GM12864 (cell line): ENCODE results near the gene WFS1.

ENCODE experiments used
- DNase-seq: peaks from one replicate; pipeline ENCODE4 v3.0.0-alpha.2; 2011; ENCODE audit warnings: low read depth
- H3K4me3 ChIP-seq: 2 replicates; pipeline ENCODE4 v1.5.1; 2011; ENCODE audit warnings: mild to moderate bottlenecking, low read depth, low read length, control low read depth
- TF ChIP-seq, protein P1 (sequence below): IDR thresholded peaks from 2 replicates; pipeline ENCODE4 v1.5.1; 2011; ENCODE audit warnings: low read depth, mild to moderate bottlenecking, moderate library complexity, low read length, control low read depth, inconsistent platforms; ENCODE audit errors: missing control alignments

Gene WFS1

DNA sequence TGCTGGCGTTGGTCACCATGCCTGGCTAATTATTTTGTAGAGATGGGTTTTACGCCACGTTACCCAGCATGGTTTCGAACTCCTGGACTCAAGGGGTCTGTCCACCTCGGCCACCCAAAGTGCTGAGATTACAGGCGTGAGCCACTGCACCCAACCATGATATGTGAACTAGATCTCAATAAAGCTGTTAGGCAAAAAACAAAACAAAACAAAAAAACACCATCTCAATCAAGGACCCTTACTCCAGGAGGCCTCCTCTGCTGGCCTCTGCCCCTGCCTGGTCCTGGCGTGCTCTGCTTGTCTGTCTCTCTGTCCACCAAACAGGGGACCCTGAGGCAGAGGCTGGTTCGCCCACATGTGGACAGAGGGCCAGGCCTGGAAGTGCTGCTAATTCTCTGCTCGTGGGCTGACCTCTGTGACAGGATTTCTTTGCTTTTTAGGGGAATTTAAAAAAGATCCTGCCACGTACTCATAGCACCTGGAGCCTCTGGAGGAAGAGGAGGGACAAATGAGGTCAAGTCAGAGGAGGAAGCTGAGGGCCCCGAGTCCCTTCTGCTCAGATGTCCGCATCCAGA is 32.7 kb upstream of the WFS1 start:
- TF ChIP-seq, protein P1, sequence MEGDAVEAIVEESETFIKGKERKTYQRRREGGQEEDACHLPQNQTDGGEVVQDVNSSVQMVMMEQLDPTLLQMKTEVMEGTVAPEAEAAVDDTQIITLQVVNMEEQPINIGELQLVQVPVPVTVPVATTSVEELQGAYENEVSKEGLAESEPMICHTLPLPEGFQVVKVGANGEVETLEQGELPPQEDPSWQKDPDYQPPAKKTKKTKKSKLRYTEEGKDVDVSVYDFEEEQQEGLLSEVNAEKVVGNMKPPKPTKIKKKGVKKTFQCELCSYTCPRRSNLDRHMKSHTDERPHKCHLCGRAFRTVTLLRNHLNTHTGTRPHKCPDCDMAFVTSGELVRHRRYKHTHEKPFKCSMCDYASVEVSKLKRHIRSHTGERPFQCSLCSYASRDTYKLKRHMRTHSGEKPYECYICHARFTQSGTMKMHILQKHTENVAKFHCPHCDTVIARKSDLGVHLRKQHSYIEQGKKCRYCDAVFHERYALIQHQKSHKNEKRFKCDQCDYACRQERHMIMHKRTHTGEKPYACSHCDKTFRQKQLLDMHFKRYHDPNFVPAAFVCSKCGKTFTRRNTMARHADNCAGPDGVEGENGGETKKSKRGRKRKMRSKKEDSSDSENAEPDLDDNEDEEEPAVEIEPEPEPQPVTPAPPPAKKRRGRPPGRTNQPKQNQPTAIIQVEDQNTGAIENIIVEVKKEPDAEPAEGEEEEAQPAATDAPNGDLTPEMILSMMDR, result no peak
- DNase-seq, result no peak
- H3K4me3 ChIP-seq, result no peak overlapping the region

DNA sequence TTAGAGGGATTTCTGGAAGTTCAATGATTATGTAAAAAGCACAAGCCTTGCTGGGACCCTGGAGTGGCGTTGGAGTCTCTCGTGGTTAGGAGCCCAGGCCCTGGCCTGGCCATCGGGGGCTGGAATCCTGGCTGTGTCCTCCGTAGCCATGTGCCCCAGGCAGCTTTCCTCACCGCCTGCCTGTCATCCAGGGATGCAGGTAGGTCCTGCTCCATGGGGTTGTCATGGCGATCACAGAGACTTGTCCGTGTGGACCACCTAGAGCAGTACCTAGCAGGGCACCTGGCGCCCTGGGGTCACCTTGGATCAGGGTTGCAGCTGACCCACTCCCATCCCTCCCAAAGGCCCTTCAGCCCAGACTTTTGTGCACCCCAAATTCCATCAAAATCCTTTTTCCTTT is 30.2 kb upstream of the WFS1 start:
- no peak for DNase-seq

DNA sequence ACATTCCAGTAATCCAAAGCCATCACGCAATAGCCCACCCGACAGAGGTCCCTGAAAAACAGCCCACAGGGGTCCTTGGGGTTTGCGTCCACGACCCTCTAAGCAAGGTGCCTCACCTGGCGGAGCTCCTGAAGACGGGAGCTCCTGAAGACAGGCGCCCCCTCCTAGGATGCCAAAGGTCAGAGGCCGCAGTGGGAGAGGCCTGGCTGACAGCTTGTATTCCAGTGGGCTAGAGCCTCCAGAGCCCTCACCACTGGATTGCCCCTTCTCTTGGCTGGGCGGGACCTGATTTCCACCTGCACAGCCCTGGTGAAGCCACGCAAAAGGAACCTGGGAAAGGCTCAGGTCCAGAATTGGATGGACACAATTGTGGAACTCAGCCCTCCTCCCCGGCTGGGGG is 29.7 kb upstream of the WFS1 start:
- no peak overlapping the region for H3K4me3 ChIP-seq

More for the DNA sequence above, 30.2 kb upstream of the WFS1 start:
- H3K4me3 ChIP-seq, result no peak overlapping the region
- TF ChIP-seq, protein P1, result no peak

DNA sequence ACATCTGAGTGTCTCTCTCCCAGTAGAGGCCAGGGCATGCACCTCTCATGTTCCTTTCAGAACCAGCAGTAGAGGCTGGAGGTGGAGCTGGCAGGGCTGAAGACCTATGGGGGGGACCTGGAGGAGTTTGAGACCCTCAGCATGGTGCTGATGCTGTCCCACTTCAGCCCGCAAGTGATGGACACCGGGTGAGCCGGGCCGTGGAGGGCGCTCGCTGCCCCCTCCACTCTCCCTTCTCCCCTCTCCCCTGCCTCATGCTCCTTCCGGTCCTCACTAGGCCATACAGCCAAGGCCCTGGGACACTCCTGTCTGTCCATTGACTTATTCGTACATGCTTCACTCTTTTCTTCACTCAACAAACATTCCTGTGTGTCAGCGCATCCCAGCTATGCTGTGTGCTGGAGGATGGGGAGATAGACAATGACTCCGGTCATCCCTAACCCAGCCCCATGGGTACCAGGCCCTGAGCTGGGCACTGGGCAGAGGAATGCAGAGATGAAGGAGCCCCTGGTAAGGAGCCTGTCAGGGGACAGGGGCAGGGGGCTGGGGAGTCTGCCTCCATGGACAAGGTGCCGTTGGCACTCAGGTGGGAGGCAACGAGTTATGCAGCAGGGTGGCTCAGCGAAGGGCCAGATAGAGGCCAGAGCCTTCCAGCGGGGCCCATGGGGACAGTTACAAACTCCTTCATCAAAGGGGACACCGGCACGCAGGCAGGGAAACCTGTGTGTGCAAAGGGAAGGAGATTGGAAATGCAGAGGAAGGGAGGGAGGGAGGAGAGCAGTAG is 28.4 kb upstream of the WFS1 start:
- TF ChIP-seq, protein P1, result no peak
- no peak overlapping the region for H3K4me3 ChIP-seq
- DNase-seq, result no peak

More for the DNA sequence above, 29.7 kb upstream of the WFS1 start:
- DNase-seq, result no peak
- TF ChIP-seq, protein P1, result no peak

DNA sequence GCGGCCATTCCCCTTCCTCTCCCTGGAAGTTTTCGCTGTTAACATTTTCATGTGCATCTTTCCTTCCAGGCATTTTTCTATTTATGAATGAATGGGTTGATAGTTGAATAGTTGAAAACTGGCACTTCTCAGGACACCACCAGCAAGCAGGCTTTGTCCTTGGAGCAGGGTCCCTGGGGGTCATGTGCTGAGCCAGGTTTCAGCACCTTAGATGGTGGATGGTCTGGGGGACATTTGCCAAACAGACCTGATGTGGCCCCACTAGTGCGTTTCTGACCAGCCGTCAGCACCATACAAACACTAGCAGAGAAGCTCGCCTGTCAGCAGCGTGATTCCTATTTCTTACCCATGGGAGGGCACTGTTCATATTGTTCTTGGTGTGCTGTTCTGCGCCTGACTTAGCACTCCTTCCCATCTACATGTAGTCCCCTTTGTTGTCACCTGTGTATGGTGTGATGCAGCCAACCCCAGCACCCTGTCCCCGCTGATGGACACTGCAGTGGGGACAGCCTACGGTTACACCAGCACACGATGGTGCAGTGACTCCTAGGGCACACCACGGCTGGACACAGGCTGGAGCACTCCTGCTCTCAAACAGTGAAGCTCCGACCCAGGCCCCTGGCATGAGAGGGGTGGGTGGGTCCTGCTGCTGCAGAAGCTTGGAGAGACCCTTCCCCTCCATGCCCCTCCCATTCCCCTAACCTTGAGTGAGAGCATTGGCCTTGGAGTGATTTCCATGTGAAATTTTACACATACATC is 27.2 kb upstream of the WFS1 start:
- no peak overlapping the region for H3K4me3 ChIP-seq
- DNase-seq, result no peak
- TF ChIP-seq, protein P1, result no peak

DNA sequence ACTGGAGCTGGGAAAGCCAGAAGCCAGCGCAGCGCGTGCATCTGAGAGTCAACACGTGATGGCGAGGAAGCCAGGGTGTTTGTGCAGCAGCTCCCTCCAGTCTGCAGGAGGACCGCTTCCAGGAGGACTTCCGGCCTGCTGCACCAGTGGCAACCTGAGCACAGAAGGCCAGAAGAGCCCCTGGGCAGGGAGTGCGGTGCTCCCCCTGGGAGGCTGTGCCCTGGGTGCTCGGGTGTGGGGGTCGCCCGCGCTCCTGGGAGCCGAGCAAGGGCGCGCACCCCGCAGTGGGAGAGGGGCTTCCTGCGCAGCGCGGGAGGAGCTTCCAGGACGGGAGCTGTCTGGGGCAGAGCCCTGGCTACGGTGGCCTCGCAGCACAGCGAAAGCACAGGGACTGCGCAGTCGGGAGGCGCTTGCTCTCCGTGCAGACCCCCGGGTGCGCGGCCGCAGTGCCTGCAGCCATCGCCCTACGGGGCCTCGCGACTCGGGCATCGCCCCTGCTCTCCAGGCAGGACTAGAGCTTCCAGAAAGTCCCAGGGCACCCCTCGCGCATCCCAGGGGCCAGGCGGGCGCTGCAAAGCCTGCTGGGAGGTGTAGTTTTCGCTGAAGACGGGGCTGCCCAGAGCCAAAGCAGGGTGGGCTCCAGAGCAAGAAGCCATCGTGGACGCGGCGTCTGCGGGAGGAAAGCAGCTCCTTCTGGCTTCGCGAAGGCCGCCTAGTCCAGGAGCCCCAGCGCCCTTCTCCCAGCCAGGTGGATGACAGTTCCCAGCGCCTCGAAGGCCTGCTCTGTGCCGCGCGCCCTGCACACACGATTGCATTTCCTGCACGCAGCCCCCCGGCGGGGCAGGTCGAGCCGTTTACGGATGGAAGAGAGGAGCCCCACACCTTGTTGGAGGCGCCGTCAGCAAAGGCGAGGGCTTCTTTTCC is 24.1 kb upstream of the WFS1 start:
- DNase-seq, result no peak
- TF ChIP-seq, protein P1, result no peak
- H3K4me3 ChIP-seq, result no peak overlapping the region
